Stomach (tissue), 9 donors: Measurements from ENCODE around the gene OR11A1. TPM values are rescaled to one million over a fixed set of nuclear protein-coding genes. Genes with fewer than 3 reads are reported as not detected.

Experiments used
- DNase-seq, 2 donors: peaks; one replicate each; pipeline versions ENCODE4 v3.0.0 to v3.0.0-alpha.2; 2013 to 2019
- H3K27ac ChIP-seq, 5 donors: fragments of 200-600 bp in 4 of 5; sonication (generic) in 4 of 5; one replicate each; pipeline ENCODE4 v1.5.1; 2013 to 2019; ENCODE audit warnings: mild to moderate bottlenecking in 1 of 5, moderate library complexity in 1 of 5
- H3K27me3 ChIP-seq, 3 donors: fragments of 200-600 bp; sonication (generic); one replicate each; pipeline ENCODE4 v1.5.1; 2017 to 2019; ENCODE audit warnings: mixed run types in 1 of 3
- H3K36me3 ChIP-seq, 4 donors: fragments of 200-600 bp; sonication (generic); 1 replicate in 3 of 4; 2 replicates in 1 of 4; pipeline ENCODE4 v1.5.1; 2016 to 2019
- H3K4me1 ChIP-seq, 4 donors: fragments of 200-600 bp; sonication (generic); one replicate each; pipeline ENCODE4 v1.5.1; 2016 to 2019
- H3K4me3 ChIP-seq, 4 donors: fragments of 200-600 bp; sonication (generic) in 3 of 4; one replicate each; pipeline ENCODE4 v1.5.1; 2016 to 2019; ENCODE audit warnings: mild to moderate bottlenecking in 1 of 4
- H3K9me3 ChIP-seq, 4 donors: fragments of 200-600 bp; sonication (generic); one replicate each; pipeline ENCODE4 v1.5.1; 2016 to 2019
- CTCF ChIP-seq, 7 experiments: fragments of 450-650 bp in 4 of 7; fragments of 200-600 bp in 3 of 7; sonication (generic) in 3 of 7; IDR thresholded peaks; one replicate each; pipeline ENCODE4 v1.5.1; 2016 to 2019; ENCODE audit warnings: antibody characterized with exemption in 7 of 7, control low read depth in 2 of 7, mild to moderate bottlenecking in 1 of 7
- EP300 ChIP-seq: sonication (generic); formaldehyde crosslinking; IDR thresholded peaks from one replicate; pipeline ENCODE4 v1.6.1; 2017; ENCODE audit warnings: antibody characterized with exemption
- POLR2A ChIP-seq, 4 donors: fragments of 450-650 bp; IDR thresholded peaks; one replicate each; pipeline ENCODE4 v1.6.1; 2016; ENCODE audit warnings: antibody characterized with exemption in 4 of 4, control low read depth in 2 of 4, mild to moderate bottlenecking in 1 of 4, moderate library complexity in 1 of 4
- POLR2AphosphoS5 ChIP-seq, 3 donors: sonication (generic); formaldehyde crosslinking; IDR thresholded peaks; one replicate each; pipeline ENCODE4 v1.6.1; 2016; ENCODE audit warnings: antibody characterized with exemption in 3 of 3
- whole genome bisulfite sequencing, 5 donors: extraction: QIAGEN DNeasy Blood & Tissue Kit in 3 of 5; methylation state at CpG; one replicate each; pipeline versions ENCODE4 v1.1.5 to v1.1.7; 2013 to 2018; 5-methylcytosine and 5-hydroxymethylcytosine counted together
- intact Hi-C: fragments of 100-400 bp; cut with DNase I; formaldehyde crosslinking; loops from one replicate; pipeline ENCODE4 v1.15.1; 2023; ENCODE audit warnings: low total_unique reads
- polyA plus RNA-seq, 3 donors: library from polyadenylated mRNA; stranded (reverse); fragments of 200-250 nt; gene quantifications; one replicate each; pipeline ENCODE4 v1.2.3, GENCODE V29; 2013
- total RNA-seq, 5 donors: library from RNA; depleted of rRNA; stranded (reverse); fragments of >200 nt; gene quantifications; one replicate each; pipeline versions ENCODE4 v1.1.0 to v1.2.3, GENCODE V29; 2014 to 2016
- donor health status: healthy with polysubstance abuse.
- donor health status: Bipolar disorder and iron deficiency.
- donor health status: healthy.

The OR11A1 gene
- total and polyA plus RNA-seq, 8 donors, result not detected

GRCh38 chr6:29426654-29427053 lies 30.2 kb downstream of the OR11A1 start:
- intact Hi-C loops, result no loop called here
- no peak overlapping the region for H3K4me3 ChIP-seq
- TF ChIP-seq POLR2A (IDR thresholded peaks at IDR 0.05), result no peak
- no peak for TF ChIP-seq CTCF (IDR thresholded peaks at IDR 0.05)
- no peak for TF ChIP-seq POLR2AphosphoS5 (IDR thresholded peaks at IDR 0.05)
- no peak for TF ChIP-seq EP300
- H3K36me3 ChIP-seq, result no peaks in the 10 kb centered on the region
- no peaks in the 10 kb centered on the region for H3K4me1 ChIP-seq
- H3K27me3 ChIP-seq, result peaks cover 0 to 14% (median 0%) of the 10 kb centered on the region in 3 donors
- DNase-seq, result peak in 1 of 2 donors; percentile 1
- WGBS, 5 donors, result 74 to 92% (median 89%) methylated on average over 3 of the region's 3 CpGs
- H3K27ac ChIP-seq, result no peak overlapping the region
- peaks cover 0 to 6% (median 0%) of the 10 kb centered on the region in 4 donors for H3K9me3 ChIP-seq

GRCh38 chr6:29425075-29425474 lies 31.8 kb downstream of the OR11A1 start:
- no peaks in the 10 kb centered on the region for H3K36me3 ChIP-seq
- no peak overlapping the region for H3K4me3 ChIP-seq
- intact Hi-C loops, result no loop called here
- no peak for DNase-seq
- TF ChIP-seq POLR2A (IDR thresholded peaks at IDR 0.05) (no peak), CTCF (IDR thresholded peaks at IDR 0.05) (no peak)
- no peak overlapping the region for H3K27ac ChIP-seq
- WGBS, 5 donors, result 36 to 58% (median 38%) methylated on average over 1 of the region's 1 CpG
- no peaks in the 10 kb centered on the region for H3K4me1 ChIP-seq
- peaks cover 0 to 9% (median 3%) of the 10 kb centered on the region in 4 donors for H3K9me3 ChIP-seq
- H3K27me3 ChIP-seq, result peaks cover 0 to 14% (median 0%) of the 10 kb centered on the region in 3 donors

GRCh38 chr6:29424575-29424974 lies 32.3 kb downstream of the OR11A1 start:
- TF ChIP-seq EP300 (no peak), CTCF (IDR thresholded peaks at IDR 0.05) (no peak), POLR2AphosphoS5 (IDR thresholded peaks at IDR 0.05) (no peak), POLR2A (IDR thresholded peaks at IDR 0.05) (no peak)
- intact Hi-C loops, result no loop called here

GRCh38 chr6:29424168-29424567 lies 32.7 kb downstream of the OR11A1 start:
- H3K4me3 ChIP-seq, result no peak overlapping the region
- TF ChIP-seq POLR2AphosphoS5 (IDR thresholded peaks at IDR 0.05) (no peak), POLR2A (IDR thresholded peaks at IDR 0.05) (no peak), CTCF (IDR thresholded peaks at IDR 0.05) (no peak), EP300 (no peak)
- no peak overlapping the region for H3K27ac ChIP-seq
- H3K36me3 ChIP-seq, result no peaks in the 10 kb centered on the region
- H3K27me3 ChIP-seq, result peaks cover 0 to 14% (median 0%) of the 10 kb centered on the region in 3 donors
- WGBS, 5 donors, result 84 to 96% (median 93%) methylated on average over 2 of the region's 2 CpGs
- peaks cover 0 to 9% (median 3%) of the 10 kb centered on the region in 4 donors for H3K9me3 ChIP-seq
- DNase-seq, result no peak
- H3K4me1 ChIP-seq, result no peaks in the 10 kb centered on the region
- intact Hi-C loops, result no loop called here

More at GRCh38 chr6:29424575-29424974, 32.3 kb downstream of the OR11A1 start:
- no peak overlapping the region for H3K4me3 ChIP-seq
- no peaks in the 10 kb centered on the region for H3K4me1 ChIP-seq
- WGBS, 5 donors, result 25 to 35% (median 29%) methylated on average over 2 of the region's 2 CpGs
- H3K27ac ChIP-seq, result no peak overlapping the region
- H3K27me3 ChIP-seq, result peaks cover 0 to 14% (median 0%) of the 10 kb centered on the region in 3 donors
- no peak for DNase-seq
- no peaks in the 10 kb centered on the region for H3K36me3 ChIP-seq
- peaks cover 0 to 9% (median 3%) of the 10 kb centered on the region in 4 donors for H3K9me3 ChIP-seq
